ENCODE data around the gene ALDOA. TPM values are rescaled to one million over a fixed set of nuclear protein-coding genes. Genes with fewer than 3 reads are reported as not detected.

ALDOA gene
- total and polyA plus RNA-seq, 9 of the 15 experiments (the other 6 are each of a cell fraction or from before 2014, with no cell fraction given): 311 to 2,224 (median 1,293) TPM

DNA sequence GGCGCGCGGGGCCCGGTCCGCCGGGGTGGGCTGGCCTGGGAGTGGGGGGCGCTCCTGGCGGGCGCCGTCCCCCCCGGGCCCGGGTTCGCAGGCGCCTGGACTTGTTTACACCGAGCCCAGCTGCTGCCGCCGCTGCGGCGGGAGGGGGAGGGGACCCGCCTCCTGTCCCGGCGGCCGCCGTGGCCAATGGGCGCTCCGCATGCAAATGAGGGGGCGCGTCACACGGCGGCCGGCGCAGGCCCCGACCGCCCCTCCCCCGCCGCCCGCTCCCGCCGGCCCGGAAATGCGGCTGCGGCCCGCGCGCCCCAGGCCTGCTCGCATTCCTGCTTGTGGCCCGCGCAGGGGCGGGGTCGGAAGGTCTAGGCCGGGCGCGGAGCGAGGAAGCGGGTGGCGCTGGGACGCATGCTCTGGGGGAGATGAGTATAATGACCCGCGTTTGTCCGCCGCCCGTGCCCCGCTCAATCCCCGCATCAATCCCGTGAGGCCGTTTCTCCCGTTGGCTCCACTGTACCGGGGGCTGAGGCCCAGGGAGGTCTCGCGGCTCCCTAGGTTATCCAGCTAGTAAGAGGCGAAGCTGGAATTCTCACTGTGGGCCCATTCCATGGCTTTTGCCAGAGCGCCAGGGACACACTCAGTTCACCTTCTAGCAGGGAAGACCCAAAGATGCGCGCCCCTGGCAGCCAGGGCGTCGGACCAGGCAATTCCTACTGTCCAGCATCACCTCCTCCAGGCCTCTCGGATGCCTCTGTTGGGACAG, 30.7 kb downstream of the ALDOA start, which contains the start of gene YPEL3 (continued):
- TF ChIP-seq CBX1 (IDR thresholded peaks at IDR 0.05; ENCODE audit: low read depth): no peak
- no peak for TF ChIP-seq FOSL1 (tag; conservative IDR thresholded peaks at IDR 0.05)
- TF ChIP-seq ZNF140 (CRISPR knock-in tag; IDR thresholded peaks at IDR 0.05): no peak
- TF ChIP-seq ZNF280B (CRISPR knock-in tag; IDR thresholded peaks at IDR 0.05): no peak
- 0 out of 2 replicates have a peak, but pooled peaks have one; percentile 40 for TF ChIP-seq ZBTB1 (CRISPR knock-in tag; IDR thresholded peaks at IDR 0.05; ENCODE audit: borderline replicate concordance, low read depth)
- TF ChIP-seq, protein P1, sequence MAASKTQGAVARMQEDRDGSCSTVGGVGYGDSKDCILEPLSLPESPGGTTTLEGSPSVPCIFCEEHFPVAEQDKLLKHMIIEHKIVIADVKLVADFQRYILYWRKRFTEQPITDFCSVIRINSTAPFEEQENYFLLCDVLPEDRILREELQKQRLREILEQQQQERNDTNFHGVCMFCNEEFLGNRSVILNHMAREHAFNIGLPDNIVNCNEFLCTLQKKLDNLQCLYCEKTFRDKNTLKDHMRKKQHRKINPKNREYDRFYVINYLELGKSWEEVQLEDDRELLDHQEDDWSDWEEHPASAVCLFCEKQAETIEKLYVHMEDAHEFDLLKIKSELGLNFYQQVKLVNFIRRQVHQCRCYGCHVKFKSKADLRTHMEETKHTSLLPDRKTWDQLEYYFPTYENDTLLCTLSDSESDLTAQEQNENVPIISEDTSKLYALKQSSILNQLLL (CRISPR knock-in tag; IDR thresholded peaks at IDR 0.05; ENCODE audit: borderline replicate concordance): no peak
- TF ChIP-seq RBM15 (IDR thresholded peaks at IDR 0.05; ENCODE audit: insufficient read depth, low read length): no peak
- TF ChIP-seq GTF2F1 (IDR thresholded peaks at IDR 0.05; ENCODE audit: low read depth, low read length): no peak
- TF ChIP-seq ZNF384 (IDR thresholded peaks at IDR 0.05; ENCODE audit: low read depth, low read length): no peak
- TF ChIP-seq, protein P2, sequence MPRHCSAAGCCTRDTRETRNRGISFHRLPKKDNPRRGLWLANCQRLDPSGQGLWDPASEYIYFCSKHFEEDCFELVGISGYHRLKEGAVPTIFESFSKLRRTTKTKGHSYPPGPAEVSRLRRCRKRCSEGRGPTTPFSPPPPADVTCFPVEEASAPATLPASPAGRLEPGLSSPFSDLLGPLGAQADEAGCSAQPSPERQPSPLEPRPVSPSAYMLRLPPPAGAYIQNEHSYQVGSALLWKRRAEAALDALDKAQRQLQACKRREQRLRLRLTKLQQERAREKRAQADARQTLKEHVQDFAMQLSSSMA (CRISPR knock-in tag; IDR thresholded peaks at IDR 0.05): no peak
- no peak for TF ChIP-seq CTCFL (IDR thresholded peaks at IDR 0.05; ENCODE audit: borderline replicate concordance, insufficient read depth, low read depth, low read length, poor library complexity, severe bottlenecking)
- TF ChIP-seq SMAD4 (CRISPR knock-in tag; conservative IDR thresholded peaks at IDR 0.05): peak; percentile 61
- no peak for TF ChIP-seq NBN (IDR thresholded peaks at IDR 0.05; ENCODE audit: low read depth)
- TF ChIP-seq RBFOX2 (IDR thresholded peaks at IDR 0.05; ENCODE audit: low read depth, low read length): peak; percentile 80
- no peak for TF ChIP-seq NFATC3 (IDR thresholded peaks at IDR 0.05)
- TF ChIP-seq TAF7 (tag; IDR thresholded peaks at IDR 0.05): no peak
- TF ChIP-seq, protein P3, sequence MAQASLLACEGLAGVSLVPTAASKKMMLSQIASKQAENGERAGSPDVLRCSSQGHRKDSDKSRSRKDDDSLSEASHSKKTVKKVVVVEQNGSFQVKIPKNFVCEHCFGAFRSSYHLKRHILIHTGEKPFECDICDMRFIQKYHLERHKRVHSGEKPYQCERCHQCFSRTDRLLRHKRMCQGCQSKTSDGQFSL (CRISPR knock-in tag; IDR thresholded peaks at IDR 0.05): no peak
- TF ChIP-seq, protein P3 (tag; IDR thresholded peaks at IDR 0.05): no peak
- no peak for TF ChIP-seq SP2 (IDR thresholded peaks at IDR 0.05; ENCODE audit: extremely low read depth, low read depth, low read length, poor library complexity, severe bottlenecking)
- TF ChIP-seq SETDB1 (IDR thresholded peaks at IDR 0.05; ENCODE audit: low read length): no peak
- no peak for TF ChIP-seq RAD21 (CRISPR knock-in tag; conservative IDR thresholded peaks at IDR 0.05 in 1 of 2, IDR thresholded peaks at IDR 0.05 in 1 of 2)

Measured in K562 (cell line).